GM12874 (cell line): ENCODE measurements around the gene POGZ.

Experiments
- CTCF ChIP-seq: IDR thresholded peaks from 2 replicates; pipeline ENCODE4 v1.5.1; 2011; ENCODE audit warnings: low read depth, mild to moderate bottlenecking, control low read depth, low read length, moderate library complexity; ENCODE audit not compliant: insufficient read depth

The POGZ gene

DNA sequence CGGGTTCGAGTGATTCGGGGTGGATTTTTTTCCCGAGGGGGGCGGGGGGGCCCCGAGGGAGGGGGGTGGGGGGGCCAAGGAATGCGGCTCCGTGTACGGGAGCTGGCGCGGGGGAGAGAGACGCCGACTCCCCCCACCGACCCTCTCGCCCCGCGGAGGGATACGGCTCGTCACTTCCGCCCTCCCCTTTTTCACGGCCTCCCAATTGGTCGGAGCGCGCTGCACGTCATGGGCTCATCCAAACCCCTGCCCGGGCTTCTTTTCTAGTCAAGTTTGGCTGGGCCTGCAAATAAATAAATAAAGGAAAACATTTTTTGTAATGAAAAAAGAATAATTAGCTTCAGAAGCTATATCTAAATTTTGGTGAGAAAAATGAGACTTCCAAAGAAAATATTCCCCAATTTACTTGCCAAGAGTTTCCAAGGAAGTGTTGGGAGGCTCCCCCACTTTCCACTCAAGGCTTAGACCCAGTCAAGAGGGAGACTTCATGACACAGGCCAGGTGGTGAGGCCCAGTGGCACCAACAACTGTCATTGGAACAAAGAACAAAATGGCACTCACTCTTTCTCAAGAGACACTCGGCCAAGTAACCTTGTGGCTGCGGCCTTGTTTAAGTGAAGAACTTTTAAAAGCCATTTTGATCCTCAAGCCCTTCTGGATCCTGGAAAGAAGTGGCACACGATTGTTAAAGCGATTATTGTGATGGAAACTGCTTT lies at the start of gene POGZ:
Gene POGZ, minus strand, starts transcription at position 164 of the 716 bp plus-strand sequence. CDS start 17,290 bp downstream, outside the sequence.
- TF ChIP-seq CTCF = no peak

DNA sequence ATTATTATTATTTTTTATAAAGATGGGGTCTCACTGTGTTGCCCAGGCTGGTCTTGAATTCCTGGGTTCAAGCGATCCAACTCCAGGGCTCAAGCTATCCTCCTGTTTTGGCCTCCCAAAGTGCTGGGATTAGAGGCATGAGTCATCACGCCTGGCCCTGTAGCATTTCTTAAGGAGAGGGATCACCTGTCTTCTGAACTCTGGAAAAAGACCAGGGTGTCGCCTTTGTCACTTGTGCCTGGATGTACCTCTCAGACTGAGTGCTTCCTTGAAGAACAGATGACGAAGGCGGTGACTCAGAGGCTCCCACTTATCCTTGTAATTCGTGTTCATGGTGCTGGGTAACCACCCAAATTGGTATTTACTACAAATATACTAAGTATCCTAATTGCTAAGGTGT lies 49.5 kb upstream of the POGZ start:
- no peak for TF ChIP-seq CTCF

DNA sequence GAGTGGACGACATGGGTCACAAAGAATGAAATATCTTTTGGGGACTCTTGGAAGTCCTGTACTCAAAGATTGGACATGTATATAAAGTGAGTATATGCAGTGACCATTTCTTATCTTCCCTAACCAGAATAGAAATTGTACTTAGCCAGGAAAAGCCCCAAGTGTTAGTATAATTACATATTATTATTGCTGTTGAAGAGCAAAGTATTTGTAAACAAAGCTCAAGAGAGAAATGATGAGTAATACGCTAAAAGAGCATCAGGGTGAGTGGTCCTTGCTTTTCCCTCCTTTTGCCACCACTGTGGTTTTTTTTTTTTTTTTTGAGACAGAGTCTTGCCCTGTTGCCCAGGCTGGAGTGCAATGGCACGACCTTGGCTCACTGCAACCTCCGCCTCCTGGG lies 45.5 kb upstream of the POGZ start:
- TF ChIP-seq CTCF = no peak

- TF ChIP-seq CTCF = no peak
Measured at GRCh38 chr1:151504252-151504651, 45.0 kb upstream of the POGZ start.

DNA sequence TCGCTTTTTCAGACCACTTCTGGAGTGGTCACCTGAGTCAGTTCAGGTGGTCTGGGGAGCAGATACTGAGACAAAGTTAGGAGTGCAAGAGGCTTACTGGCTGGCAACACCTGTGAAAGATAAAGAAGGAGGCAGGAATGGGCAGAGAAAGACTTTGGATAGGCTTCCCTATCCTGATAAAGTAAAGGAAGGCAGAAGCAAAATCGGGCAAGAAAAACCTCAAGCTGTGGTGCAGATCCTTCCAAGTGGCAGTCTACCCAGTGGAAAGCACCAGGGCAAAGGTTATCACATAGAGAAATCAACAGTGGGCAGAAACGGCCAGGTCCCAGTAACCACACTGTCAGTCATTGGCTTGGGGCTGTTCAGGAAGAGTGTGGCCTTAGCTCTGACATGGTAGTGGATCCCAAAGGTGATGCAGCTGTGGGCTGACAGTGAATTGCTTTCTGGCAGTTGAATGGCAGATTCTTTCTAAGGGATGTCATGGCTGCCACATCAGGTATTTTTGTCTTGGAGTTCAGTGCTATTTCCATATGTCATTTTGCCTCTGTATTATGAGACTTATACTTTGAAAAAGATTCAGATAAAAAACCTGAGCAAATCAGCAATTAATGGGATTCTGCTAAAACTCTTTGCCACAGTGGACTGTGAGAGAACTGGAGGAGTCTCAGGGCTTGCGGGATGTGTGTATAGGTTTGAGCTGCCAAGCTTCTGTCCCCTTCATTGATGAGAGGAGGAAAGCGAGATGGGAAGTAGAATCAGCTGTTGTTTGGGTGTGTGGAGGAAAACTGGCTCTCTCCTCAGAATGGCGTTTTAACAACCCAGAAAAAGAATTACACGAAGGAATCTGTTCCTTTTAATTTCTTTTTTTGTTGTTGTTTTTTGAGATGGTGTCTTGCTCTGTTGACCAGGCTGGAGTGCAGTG lies 43.8 kb upstream of the POGZ start:
- no peak for TF ChIP-seq CTCF

- TF ChIP-seq CTCF = no peak
Measured at GRCh38 chr1:151502035-151502700, 42.9 kb upstream of the POGZ start.

GRCh38 chr1:151501474-151501873 lies 42.2 kb upstream of the POGZ start:
- no peak for TF ChIP-seq CTCF
